HEK293 (cell line): ENCODE measurements around the gene DRAP1.

Experiments
- CTCF ChIA-PET: fragments of 350-600 bp; formaldehyde crosslinking; extraction: SDS; loops from one replicate; lab custom pipeline; 2021; ENCODE audit warnings: antibody characterized with exemption; lab: Yijun Ruan, JAX
- POLR2A ChIA-PET: fragments of 300-600 bp; formaldehyde crosslinking; extraction: SDS; loops from one replicate; lab custom pipeline; 2020; ENCODE audit warnings: antibody characterized with exemption, inconsistent platforms; lab: Yijun Ruan, JAX
- H3K27ac ChIP-seq: fragments of 200-500 bp; sonication (Bioruptor generic); 2 replicates; pipeline ENCODE4 v1.5.1; 2014; ENCODE audit warnings: low read depth, low read length, control low read depth, inconsistent platforms; ENCODE audit errors: extremely low read depth
- H3K36me3 ChIP-seq, 2 experiments: fragments of 200-500 bp in 1 of 2; sonication (Bioruptor generic) in 1 of 2; 1 replicate in 1 of 2; 2 replicates in 1 of 2; pipeline ENCODE4 v1.5.1; 2014 to 2017; ENCODE audit warnings: inconsistent platforms in 2 of 2, low read length in 2 of 2; ENCODE audit not compliant: control insufficient read depth in 2 of 2, insufficient read depth in 1 of 2
- H3K4me1 ChIP-seq: fragments of 200-500 bp; sonication (Bioruptor generic); 2 replicates; pipeline ENCODE4 v1.5.1; 2014; ENCODE audit warnings: mild to moderate bottlenecking, low read length, inconsistent platforms; ENCODE audit not compliant: control insufficient read depth, insufficient read depth
- H3K4me3 ChIP-seq: 2 replicates; pipeline ENCODE4 v1.5.1; 2011; ENCODE audit warnings: low read depth, mild to moderate bottlenecking, control low read depth, low read length, moderate library complexity
- H3K9me3 ChIP-seq: fragments of 200-500 bp; sonication (Bioruptor generic); 2 replicates; pipeline ENCODE4 v1.5.1; 2014; ENCODE audit warnings: low read depth, low read length, inconsistent platforms; ENCODE audit not compliant: control insufficient read depth, insufficient read depth
- BCL6B ChIP-seq: fragments of 450-650 bp; formaldehyde crosslinking; IDR thresholded peaks from 2 replicates; pipeline ENCODE4 v1.5.1; 2017; ENCODE audit warnings: missing biosample characterization, missing genetic modification characterization
- FEZF1 ChIP-seq: fragments of 450-650 bp; formaldehyde crosslinking; IDR thresholded peaks from 2 replicates; pipeline ENCODE4 v1.5.1; 2016; ENCODE audit warnings: missing biosample characterization, missing genetic modification characterization
- IKZF3 ChIP-seq: fragments of 450-650 bp; IDR thresholded peaks from 2 replicates; pipeline ENCODE4 v1.5.0; 2018; ENCODE audit warnings: missing biosample characterization, mild to moderate bottlenecking, missing genetic modification characterization, moderate library complexity
- KLF16 ChIP-seq: fragments of 450-650 bp; formaldehyde crosslinking; IDR thresholded peaks from 2 replicates; pipeline ENCODE4 v1.5.1; 2017; ENCODE audit warnings: missing biosample characterization, missing genetic modification characterization
- KLF9 ChIP-seq: fragments of 450-650 bp; formaldehyde crosslinking; IDR thresholded peaks from 2 replicates; pipeline ENCODE4 v1.5.1; 2016; ENCODE audit warnings: missing biosample characterization, missing genetic modification characterization, low read depth
- MEIS1 ChIP-seq: sonication (generic); formaldehyde crosslinking; IDR thresholded peaks from 2 replicates; pipeline ENCODE4 v1.8.1; 2022; ENCODE audit warnings: missing genetic modification reagents, mild to moderate bottlenecking, borderline replicate concordance
- SP7 ChIP-seq: fragments of 450-650 bp; formaldehyde crosslinking; IDR thresholded peaks from 2 replicates; pipeline ENCODE4 v1.5.1; 2016; ENCODE audit warnings: missing biosample characterization, missing genetic modification characterization
- ZIC2 ChIP-seq: fragments of 450-650 bp; formaldehyde crosslinking; IDR thresholded peaks from 2 replicates; pipeline ENCODE4 v1.5.1; 2016; ENCODE audit warnings: missing biosample characterization, missing genetic modification characterization
- ZNF138 ChIP-seq: fragments of 450-650 bp; formaldehyde crosslinking; IDR thresholded peaks from 2 replicates; pipeline ENCODE4 v1.5.1; 2016; ENCODE audit warnings: missing biosample characterization, missing genetic modification characterization, borderline replicate concordance
- ZNF140 ChIP-seq: fragments of 450-650 bp; formaldehyde crosslinking; IDR thresholded peaks from 2 replicates; pipeline ENCODE4 v1.5.1; 2016; ENCODE audit warnings: missing biosample characterization, missing genetic modification characterization
- ZNF341 ChIP-seq: fragments of 450-650 bp; formaldehyde crosslinking; IDR thresholded peaks from 2 replicates; pipeline ENCODE4; 2016; ENCODE audit warnings: low read depth, missing biosample characterization, missing genetic modification characterization
- ZNF398 ChIP-seq: fragments of 450-650 bp; formaldehyde crosslinking; IDR thresholded peaks from 2 replicates; pipeline ENCODE4 v1.5.1; 2017; ENCODE audit warnings: missing biosample characterization, missing genetic modification characterization
- ZNF518A ChIP-seq: fragments of 450-650 bp; formaldehyde crosslinking; conservative IDR thresholded peaks from 2 replicates; pipeline ENCODE4 v1.5.1; 2016; ENCODE audit warnings: low read depth, missing biosample characterization, missing genetic modification characterization
- ZNF549 ChIP-seq: fragments of 450-650 bp; IDR thresholded peaks from 2 replicates; pipeline ENCODE4 v1.5.1; 2018; ENCODE audit warnings: missing biosample characterization, missing genetic modification characterization, mild to moderate bottlenecking, inconsistent platforms, moderate library complexity
- ZNF585B ChIP-seq: fragments of 450-650 bp; formaldehyde crosslinking; IDR thresholded peaks from 2 replicates; pipeline ENCODE4 v1.5.1; 2016; ENCODE audit warnings: missing biosample characterization, missing genetic modification characterization
- ZNF626 ChIP-seq: fragments of 450-650 bp; sonication (Bioruptor Pico); formaldehyde crosslinking; IDR thresholded peaks from 2 replicates; pipeline ENCODE4 v1.5.1; 2018; ENCODE audit warnings: missing biosample characterization, missing genetic modification characterization, inconsistent platforms
- ZNF658 ChIP-seq: fragments of 450-650 bp; formaldehyde crosslinking; IDR thresholded peaks from 2 replicates; pipeline ENCODE4; 2016; ENCODE audit warnings: missing biosample characterization, missing genetic modification characterization
- ZNF707 ChIP-seq: fragments of 450-650 bp; formaldehyde crosslinking; IDR thresholded peaks from 2 replicates; pipeline ENCODE4 v1.5.1; 2016; ENCODE audit warnings: missing biosample characterization, missing genetic modification characterization
- ZNF76 ChIP-seq: fragments of 450-650 bp; formaldehyde crosslinking; IDR thresholded peaks from 2 replicates; pipeline ENCODE4; 2016; ENCODE audit warnings: low read depth, missing biosample characterization, missing genetic modification characterization, borderline replicate concordance
- ZNF830 ChIP-seq: fragments of 450-650 bp; IDR thresholded peaks from 2 replicates; pipeline ENCODE4 v1.5.0; 2018; ENCODE audit warnings: missing biosample characterization, missing genetic modification characterization, low read depth, mild to moderate bottlenecking, moderate library complexity
- ZSCAN18 ChIP-seq: fragments of 450-650 bp; formaldehyde crosslinking; IDR thresholded peaks from 2 replicates; pipeline ENCODE4 v1.5.1; 2016; ENCODE audit warnings: missing biosample characterization, missing genetic modification characterization
- TF ChIP-seq, protein P1 (sequence below): fragments of 450-650 bp; formaldehyde crosslinking; IDR thresholded peaks from 2 replicates; pipeline ENCODE4 v1.5.1; 2016; ENCODE audit warnings: missing biosample characterization, missing genetic modification characterization, low read depth
- TF ChIP-seq, protein P2 (sequence below): fragments of 450-650 bp; formaldehyde crosslinking; IDR thresholded peaks from 2 replicates; pipeline ENCODE4 v1.5.1; 2016; ENCODE audit warnings: missing biosample characterization, missing genetic modification characterization

DRAP1 gene

GRCh38 chr11:65912845-65913244 lies 6.4 kb upstream of the DRAP1 start (continued):
- TF ChIP-seq, protein P1, sequence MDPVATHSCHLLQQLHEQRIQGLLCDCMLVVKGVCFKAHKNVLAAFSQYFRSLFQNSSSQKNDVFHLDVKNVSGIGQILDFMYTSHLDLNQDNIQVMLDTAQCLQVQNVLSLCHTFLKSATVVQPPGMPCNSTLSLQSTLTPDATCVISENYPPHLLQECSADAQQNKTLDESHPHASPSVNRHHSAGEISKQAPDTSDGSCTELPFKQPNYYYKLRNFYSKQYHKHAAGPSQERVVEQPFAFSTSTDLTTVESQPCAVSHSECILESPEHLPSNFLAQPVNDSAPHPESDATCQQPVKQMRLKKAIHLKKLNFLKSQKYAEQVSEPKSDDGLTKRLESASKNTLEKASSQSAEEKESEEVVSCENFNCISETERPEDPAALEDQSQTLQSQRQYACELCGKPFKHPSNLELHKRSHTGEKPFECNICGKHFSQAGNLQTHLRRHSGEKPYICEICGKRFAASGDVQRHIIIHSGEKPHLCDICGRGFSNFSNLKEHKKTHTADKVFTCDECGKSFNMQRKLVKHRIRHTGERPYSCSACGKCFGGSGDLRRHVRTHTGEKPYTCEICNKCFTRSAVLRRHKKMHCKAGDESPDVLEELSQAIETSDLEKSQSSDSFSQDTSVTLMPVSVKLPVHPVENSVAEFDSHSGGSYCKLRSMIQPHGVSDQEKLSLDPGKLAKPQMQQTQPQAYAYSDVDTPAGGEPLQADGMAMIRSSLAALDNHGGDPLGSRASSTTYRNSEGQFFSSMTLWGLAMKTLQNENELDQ (tag by site-specific recombination): no peak
- TF ChIP-seq ZNF549: no peak
- TF ChIP-seq IKZF3 (tag by site-specific recombination): no peak
- no peak for TF ChIP-seq ZNF585B (tag by site-specific recombination)
- TF ChIP-seq ZNF138 (tag by site-specific recombination): no peak
- no peak for TF ChIP-seq SP7
- TF ChIP-seq KLF9 (tag by site-specific recombination): no peak
- TF ChIP-seq ZNF707: no peak
- TF ChIP-seq ZNF518A (tag by site-specific recombination): no peak
- no peak for TF ChIP-seq MEIS1 (CRISPR knock-in tag)
- TF ChIP-seq BCL6B (tag by site-specific recombination): no peak
- TF ChIP-seq KLF16 (tag by site-specific recombination): no peak
- TF ChIP-seq ZNF398: no peak

DNA sequence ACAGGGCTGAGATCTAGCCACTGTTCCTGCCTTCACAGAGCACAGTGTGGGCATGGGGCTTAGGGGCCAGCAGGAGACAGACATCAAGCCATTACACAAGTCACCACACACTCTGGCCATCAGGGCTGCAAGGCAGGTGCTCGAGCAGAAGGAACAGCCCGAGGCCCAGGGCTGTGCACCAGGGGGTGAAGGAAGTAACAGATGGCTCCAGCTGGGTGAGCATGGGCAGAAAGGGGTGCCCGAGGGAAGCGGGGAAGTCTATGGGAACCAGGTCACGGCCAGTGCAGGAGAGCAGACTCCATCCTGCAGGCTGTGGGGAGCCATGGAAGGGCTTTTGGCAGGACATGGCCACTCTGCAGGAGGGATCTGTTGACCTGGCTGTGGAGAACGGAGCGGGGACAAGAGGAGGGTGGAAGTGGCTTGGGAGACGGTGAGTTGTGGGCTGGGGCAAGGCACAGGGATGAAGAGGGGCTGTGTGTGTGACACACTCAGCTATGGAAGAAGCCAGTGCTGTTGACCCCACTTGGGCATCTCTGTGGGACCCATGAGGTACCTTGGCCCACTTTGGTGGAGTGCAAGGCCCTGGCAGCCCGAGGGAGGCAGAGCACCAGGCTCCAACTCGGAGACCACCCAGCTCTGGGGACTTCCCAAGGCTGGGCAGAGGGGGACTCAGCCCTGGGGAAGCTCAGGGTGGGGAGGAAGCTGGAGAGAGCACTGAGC lies 4.0 kb upstream of the DRAP1 start:
- no peak overlapping the region for H3K4me3 ChIP-seq
- POLR2A ChIA-PET: interaction anchor here (1.2 to 2.3 kb wide), 9 partner anchors 12 to 57 kb away, joined by 3 to 19 read pairs (median 6); partner anchors contain the start of genes CCDC85B, CFL1, FIBP and FOSL1
- CTCF ChIA-PET: interaction anchor here (0.6 to 11.8 kb wide), 5 partner anchors 13 to 1065 kb away, joined by 3 to 189 read pairs (median 4); partner anchors contain the start of genes AP5B1, CCDC85B and FIBP
- no peak overlapping the region for H3K27ac ChIP-seq
- H3K9me3 ChIP-seq: no peaks in the 10 kb centered on the region
- H3K4me1 ChIP-seq: no peaks in the 10 kb centered on the region; the same call in 1 of the 2 replicates
- no peaks in the 10 kb centered on the region for H3K36me3 ChIP-seq
- no peak for TF ChIP-seq ZNF658 (tag by site-specific recombination)
- TF ChIP-seq, protein P2, sequence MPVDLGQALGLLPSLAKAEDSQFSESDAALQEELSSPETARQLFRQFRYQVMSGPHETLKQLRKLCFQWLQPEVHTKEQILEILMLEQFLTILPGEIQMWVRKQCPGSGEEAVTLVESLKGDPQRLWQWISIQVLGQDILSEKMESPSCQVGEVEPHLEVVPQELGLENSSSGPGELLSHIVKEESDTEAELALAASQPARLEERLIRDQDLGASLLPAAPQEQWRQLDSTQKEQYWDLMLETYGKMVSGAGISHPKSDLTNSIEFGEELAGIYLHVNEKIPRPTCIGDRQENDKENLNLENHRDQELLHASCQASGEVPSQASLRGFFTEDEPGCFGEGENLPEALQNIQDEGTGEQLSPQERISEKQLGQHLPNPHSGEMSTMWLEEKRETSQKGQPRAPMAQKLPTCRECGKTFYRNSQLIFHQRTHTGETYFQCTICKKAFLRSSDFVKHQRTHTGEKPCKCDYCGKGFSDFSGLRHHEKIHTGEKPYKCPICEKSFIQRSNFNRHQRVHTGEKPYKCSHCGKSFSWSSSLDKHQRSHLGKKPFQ (tag by site-specific recombination): no peak
- TF ChIP-seq ZNF341: peak; percentile 30; the same call in 1 of the 2 replicates
- TF ChIP-seq ZNF76: no peak
- no peak for TF ChIP-seq ZNF140 (tag by site-specific recombination)
- TF ChIP-seq ZNF626 (tag by site-specific recombination): no peak
- no peak for TF ChIP-seq FEZF1 (tag by site-specific recombination)
- no peak for TF ChIP-seq ZNF830 (tag by site-specific recombination)
- TF ChIP-seq ZSCAN18 (tag by site-specific recombination): no peak
- peak; percentile 71 for TF ChIP-seq ZIC2
